Skeletal muscle satellite cell (primary cell): ENCODE results near the gene KRT31.
"Not testable (repeated sequence)": the region's sequence is repeated elsewhere in the genome, so short reads cannot be mapped to it uniquely, and the experiment has no call there.

ENCODE experiments used
- H3K27me3 ChIP-seq: 2 replicates; pipeline ENCODE4 v1.7.0; 2013; ENCODE audit warnings: low read length; ENCODE audit not compliant: control insufficient read depth, insufficient read depth
- H3K36me3 ChIP-seq: 2 replicates; pipeline ENCODE4 v1.7.0; 2013; ENCODE audit warnings: mild to moderate bottlenecking, control low read depth, low read length; ENCODE audit not compliant: insufficient read depth
- H3K4me1 ChIP-seq: 2 replicates; pipeline ENCODE4 v1.7.0; 2013; ENCODE audit warnings: low read length; ENCODE audit not compliant: control insufficient read depth, insufficient read depth
- H3K4me2 ChIP-seq: 2 replicates; pipeline ENCODE4 v1.7.0; 2013; ENCODE audit warnings: mild to moderate bottlenecking, low read length
- H3K4me3 ChIP-seq: 2 replicates; pipeline ENCODE4 v1.7.0; 2013; ENCODE audit warnings: low read length
- H3K9ac ChIP-seq: 2 replicates; pipeline ENCODE4 v1.7.0; 2013; ENCODE audit warnings: mild to moderate bottlenecking, low read depth, low read length, moderate library complexity
- H3K9me3 ChIP-seq: replicated peaks from 2 replicates; pipeline ENCODE4 v1.7.0; 2013; ENCODE audit warnings: mild to moderate bottlenecking, control low read depth, low read length

The KRT31 gene

GRCh38 chr17:41430376-41430775, 33.0 kb upstream of the KRT31 start:
- not testable (repeated sequence) for H3K9me3 ChIP-seq, H3K36me3 ChIP-seq, H3K4me3 ChIP-seq, H3K4me2 ChIP-seq, H3K9ac ChIP-seq, H3K4me1 ChIP-seq
- peaks cover 11% of the 10 kb centered on the region for H3K27me3 ChIP-seq

- Histone ChIP-seq H3K27me3 (peaks cover 11% of the 10 kb centered on the region), H3K9me3 (no peaks in the 10 kb centered on the region), H3K4me1 (no peaks in the 10 kb centered on the region), H3K9ac (no peak overlapping the region), H3K36me3 (no peaks in the 10 kb centered on the region), H3K4me2 (no peak overlapping the region), H3K4me3 (no peak overlapping the region)
These were observed 32.3 kb upstream of the KRT31 start for GRCh38 chr17:41429667-41430066.

DNA sequence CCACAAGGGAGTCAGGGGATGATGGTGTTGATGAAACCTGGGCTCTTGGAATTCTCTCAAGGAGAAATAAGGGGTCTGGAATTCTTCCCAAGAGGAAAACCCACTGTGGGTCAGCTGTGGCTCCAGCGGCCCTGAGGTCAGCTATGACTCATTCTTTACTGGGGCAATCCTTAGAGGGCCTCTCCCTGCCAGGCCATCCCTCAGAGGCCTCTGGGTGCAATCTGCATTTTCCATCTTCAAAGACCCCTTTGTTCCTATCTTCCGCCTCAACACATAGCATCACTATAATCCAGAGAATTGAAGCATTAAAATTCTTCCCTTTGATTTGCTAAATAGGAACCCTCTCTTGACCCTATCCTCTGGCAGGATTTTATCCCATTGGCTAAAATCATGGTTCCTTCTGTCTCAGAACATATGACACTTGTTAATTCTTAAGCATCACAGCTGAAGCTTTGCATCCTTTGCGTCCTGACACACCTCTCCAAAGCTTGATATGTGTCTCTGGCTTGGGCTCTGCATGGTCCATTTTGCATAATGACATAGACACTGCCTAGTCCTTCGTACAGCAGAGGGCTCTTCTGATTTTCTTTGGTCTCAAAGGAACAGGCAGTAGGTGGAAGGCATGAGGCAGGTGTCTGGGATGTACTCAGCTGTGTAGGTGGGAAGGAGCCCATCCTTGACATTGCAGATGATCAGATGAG, 31.3 kb upstream of the KRT31 start:
- Histone ChIP-seq H3K27me3 (peaks cover 3% of the 10 kb centered on the region), H3K36me3 (no peaks in the 10 kb centered on the region), H3K4me1 (no peaks in the 10 kb centered on the region), H3K9me3 (no peaks in the 10 kb centered on the region), H3K4me2 (no peak overlapping the region), H3K4me3 (no peak overlapping the region), H3K9ac (no peak overlapping the region)

DNA sequence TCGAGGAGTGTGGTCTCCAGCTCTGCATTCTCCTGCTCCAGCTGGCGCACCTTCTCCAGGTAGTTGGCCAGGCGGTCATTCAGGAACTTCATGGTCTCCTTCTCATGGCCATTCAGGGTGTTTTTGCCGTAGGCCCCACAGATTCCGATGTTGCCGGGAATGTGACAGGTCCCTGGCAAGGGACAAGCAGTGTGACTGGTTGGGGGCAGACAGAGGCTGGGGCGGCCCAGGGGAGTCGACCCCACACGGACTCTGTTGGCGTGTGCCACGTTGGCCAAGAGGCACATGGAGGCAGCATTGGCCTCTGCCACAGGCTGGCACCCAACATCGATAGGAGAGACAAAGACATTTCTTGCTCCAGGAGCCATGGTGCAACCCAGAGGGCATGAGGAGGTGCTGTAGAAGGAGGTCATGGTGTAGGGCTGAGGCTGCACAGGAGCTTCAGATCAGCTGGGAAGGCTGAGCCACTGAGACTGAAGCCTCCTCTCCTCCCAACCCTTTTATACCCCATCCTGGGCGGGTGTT, 26.8 kb upstream of the KRT31 start, which contains the start of gene KRT37:
Gene KRT37, minus strand, starts transcription at position 475 of the 525 bp plus-strand sequence. Its CDS starts 62 bp downstream, at position 413.
- Histone ChIP-seq H3K9ac (no peak within 1 kb of the TSS), H3K4me3 (no peak within 1 kb of the TSS), H3K4me1 (peaks cover 20% of the 10 kb centered on the region), H3K9me3 (no peaks in the 10 kb centered on the region), H3K36me3 (no peaks in the 10 kb centered on the region), H3K4me2 (no peak within 1 kb of the TSS), H3K27me3 (no peaks in the 10 kb centered on the region)

- H3K9me3 ChIP-seq = not testable (repeated sequence)
These were observed 25.2 kb upstream of the KRT31 start for GRCh38 chr17:41422586-41422985.

DNA sequence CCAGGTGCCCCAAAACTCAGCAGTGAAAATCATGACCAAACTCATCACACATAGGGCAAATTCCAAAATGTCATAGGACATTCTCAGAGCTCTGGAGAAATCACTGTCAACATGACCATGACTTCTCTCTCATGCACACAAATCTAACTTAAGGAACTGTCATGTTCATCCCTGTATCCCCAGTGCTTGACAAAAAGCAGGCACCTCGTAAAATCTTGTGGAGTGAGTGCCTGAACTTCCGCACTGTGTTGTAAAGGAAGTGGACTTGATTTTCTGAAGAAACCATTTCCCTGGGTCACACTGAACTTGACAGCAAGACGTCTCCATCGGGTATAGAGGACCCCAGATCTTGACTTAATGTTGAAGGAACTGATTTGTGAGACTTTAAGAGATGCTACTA, 24.2 kb upstream of the KRT31 start:
- no peak overlapping the region for H3K4me2 ChIP-seq
- no peaks in the 10 kb centered on the region for H3K9me3 ChIP-seq
- H3K4me3 ChIP-seq = no peak overlapping the region
- H3K27me3 ChIP-seq = no peaks in the 10 kb centered on the region
- H3K9ac ChIP-seq = no peak overlapping the region
- H3K36me3 ChIP-seq = no peaks in the 10 kb centered on the region
- H3K4me1 ChIP-seq = peaks cover 29% of the 10 kb centered on the region

More at GRCh38 chr17:41422586-41422985, 25.2 kb upstream of the KRT31 start:
- H3K4me3 ChIP-seq, H3K27me3 ChIP-seq, H3K36me3 ChIP-seq, H3K9ac ChIP-seq, H3K4me2 ChIP-seq: not testable (repeated sequence)
- peaks cover 23% of the 10 kb centered on the region for H3K4me1 ChIP-seq

DNA sequence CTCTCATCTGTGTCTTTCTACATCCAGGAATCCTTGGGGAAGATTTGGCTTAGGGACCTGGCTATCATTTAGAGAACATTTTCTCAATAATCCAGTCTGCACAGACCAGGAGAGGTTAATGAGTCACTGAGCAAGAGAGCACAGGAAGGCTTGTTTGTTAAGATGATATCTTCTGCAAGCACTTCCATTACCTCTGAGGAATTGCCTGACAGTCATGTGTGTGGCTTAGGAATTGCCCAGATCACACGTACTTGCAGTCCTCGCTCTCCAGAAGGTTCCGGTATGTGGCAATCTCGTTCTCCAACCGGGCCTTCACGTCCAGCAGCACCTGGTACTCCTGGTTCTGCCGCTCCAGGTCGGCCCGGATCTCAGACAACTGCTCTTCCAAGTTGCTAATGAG, 23.7 kb upstream of the KRT31 start:
- no peaks in the 10 kb centered on the region for H3K36me3 ChIP-seq
- no peaks in the 10 kb centered on the region for H3K9me3 ChIP-seq
- no peak overlapping the region for H3K9ac ChIP-seq
- H3K27me3 ChIP-seq = no peaks in the 10 kb centered on the region
- H3K4me3 ChIP-seq = no peak overlapping the region
- peaks cover 34% of the 10 kb centered on the region for H3K4me1 ChIP-seq
- no peak overlapping the region for H3K4me2 ChIP-seq

- no peaks in the 10 kb centered on the region for H3K27me3 ChIP-seq
- H3K4me1 ChIP-seq = peaks cover 43% of the 10 kb centered on the region
- no peak overlapping the region for H3K4me2 ChIP-seq
- H3K4me3 ChIP-seq = no peak overlapping the region
- no peak overlapping the region for H3K9ac ChIP-seq
- H3K36me3 ChIP-seq = no peaks in the 10 kb centered on the region
- no peaks in the 10 kb centered on the region for H3K9me3 ChIP-seq
These were observed 22.7 kb upstream of the KRT31 start for GRCh38 chr17:41420134-41420533.

- H3K36me3 ChIP-seq = no peaks in the 10 kb centered on the region
- H3K4me2 ChIP-seq = no peak overlapping the region
- H3K9ac ChIP-seq = no peak overlapping the region
- no peaks in the 10 kb centered on the region for H3K9me3 ChIP-seq
- peaks cover 43% of the 10 kb centered on the region for H3K4me1 ChIP-seq
- no peaks in the 10 kb centered on the region for H3K27me3 ChIP-seq
- no peak overlapping the region for H3K4me3 ChIP-seq
These were observed 22.3 kb upstream of the KRT31 start for GRCh38 chr17:41419716-41420115.

DNA sequence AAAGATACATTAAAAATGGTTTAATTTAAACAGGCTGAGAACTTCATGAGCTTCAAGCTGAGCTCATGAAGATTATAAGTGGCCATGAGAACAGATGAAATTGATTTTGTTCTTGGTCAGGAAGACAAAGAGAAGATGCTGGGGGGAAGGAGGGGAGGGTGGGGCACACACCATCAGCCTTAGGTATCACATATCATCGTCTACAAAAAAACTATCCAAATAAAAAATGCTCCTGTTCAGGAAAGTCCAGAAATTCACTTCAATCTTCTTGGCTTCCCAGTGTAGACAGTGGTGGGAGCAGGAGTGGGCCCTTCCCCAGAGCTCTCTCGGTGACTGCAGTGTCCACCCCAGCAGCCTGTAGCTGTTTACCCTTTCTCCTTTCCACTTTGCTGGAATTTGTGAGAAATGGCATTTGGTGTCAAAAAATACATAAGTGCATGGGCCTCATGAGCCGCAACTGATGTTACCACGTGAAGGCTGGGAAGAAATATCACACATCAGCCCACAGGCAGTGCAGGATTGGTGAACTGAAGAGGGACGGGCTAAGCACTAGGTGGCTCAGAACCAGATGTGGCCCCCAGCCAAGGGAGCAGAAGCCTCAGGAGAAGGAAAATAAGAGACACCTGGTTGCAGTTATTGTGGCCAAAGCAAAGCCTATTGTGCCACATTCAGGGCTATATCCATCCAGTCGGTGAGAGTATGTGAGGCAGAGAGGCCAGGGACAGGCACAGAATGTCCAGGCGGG, 20.9 kb upstream of the KRT31 start:
- no peak overlapping the region for H3K4me3 ChIP-seq
- no peaks in the 10 kb centered on the region for H3K9me3 ChIP-seq
- H3K4me2 ChIP-seq = no peak overlapping the region
- H3K4me1 ChIP-seq = peaks cover 43% of the 10 kb centered on the region
- H3K27me3 ChIP-seq = no peaks in the 10 kb centered on the region
- H3K9ac ChIP-seq = no peak overlapping the region
- H3K36me3 ChIP-seq = no peaks in the 10 kb centered on the region

DNA sequence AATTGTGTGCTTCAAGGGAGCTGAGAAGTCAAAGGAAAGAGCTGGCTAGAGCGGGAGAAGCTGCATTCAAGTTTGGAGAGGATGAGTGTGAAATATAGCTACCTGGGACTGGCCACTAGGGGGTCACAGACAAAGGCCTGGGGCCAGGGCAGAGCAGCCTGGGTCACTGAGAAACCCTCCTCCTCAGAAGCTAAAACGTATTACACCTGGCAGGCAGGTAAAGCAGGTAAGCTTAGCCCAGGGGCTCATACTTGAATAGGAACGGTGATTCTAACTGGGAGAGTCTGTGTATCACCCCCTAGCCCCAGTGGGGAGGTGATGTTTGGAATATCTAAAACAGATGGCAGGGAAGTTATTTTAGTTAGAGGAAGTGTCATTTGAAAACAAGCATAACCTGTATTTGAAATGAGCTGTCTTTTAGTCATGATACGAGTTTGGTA, 20.2 kb upstream of the KRT31 start:
- Histone ChIP-seq H3K9ac (no peak overlapping the region), H3K4me3 (no peak overlapping the region), H3K36me3 (no peaks in the 10 kb centered on the region), H3K4me2 (no peak overlapping the region), H3K27me3 (no peaks in the 10 kb centered on the region), H3K4me1 (peaks cover 43% of the 10 kb centered on the region), H3K9me3 (no peaks in the 10 kb centered on the region)
